ENCODE results near the gene TRIM44.
"Not testable (repeated sequence)": the region's sequence is repeated elsewhere in the genome, so short reads cannot be mapped to it uniquely, and the experiment has no call there.

Gene TRIM44

DNA sequence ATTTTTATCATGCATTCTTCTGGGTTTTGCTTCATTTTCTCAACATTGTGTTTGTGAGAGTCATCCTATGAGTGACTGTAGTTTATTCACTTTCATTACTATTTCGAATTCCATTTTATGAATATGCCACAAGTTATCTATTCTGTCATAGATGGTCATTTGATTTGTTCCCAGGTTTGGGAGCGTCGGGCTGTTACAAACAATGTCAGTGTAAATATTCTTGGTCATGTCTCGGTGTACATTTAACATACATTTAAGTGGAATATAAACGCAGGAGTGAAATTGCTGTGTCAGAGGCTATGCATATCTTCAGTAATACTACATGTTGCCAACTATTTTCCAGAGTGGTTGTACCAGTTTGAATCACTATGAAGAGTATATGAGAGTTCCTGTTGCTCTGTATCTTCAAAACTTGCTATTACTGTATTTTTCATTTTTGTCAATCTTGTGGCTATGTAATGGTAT is 2.4 kb downstream of the TRIM44 start:
- intact Hi-C loops (cut with DNase I), result loop anchor here (5.0 kb wide), 1 partner anchor 157 kb away; no protein-coding TSS in a partner anchor
- DNase-seq, result no peak

DNA sequence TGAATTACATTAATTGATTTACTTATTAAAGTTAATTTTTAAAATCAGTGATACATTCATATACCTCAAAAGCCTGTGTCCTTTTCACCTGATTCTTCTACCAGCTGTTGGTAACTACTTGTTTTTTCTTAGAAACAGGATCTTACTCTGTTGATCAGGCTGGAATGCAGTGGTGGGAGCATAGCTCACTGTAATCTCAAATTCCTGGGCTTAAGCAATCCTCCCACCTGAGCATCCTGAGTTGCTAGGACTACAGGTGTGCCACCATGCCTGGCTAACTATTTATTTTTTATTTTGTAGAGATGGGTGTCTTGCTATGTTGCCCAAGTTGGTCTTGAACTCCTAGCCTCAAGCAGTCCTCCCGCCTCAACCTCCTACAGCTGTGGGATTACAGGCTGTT is 4.7 kb downstream of the TRIM44 start:
- no peak for DNase-seq
- intact Hi-C loops (cut with DNase I), result no loop called here

DNA sequence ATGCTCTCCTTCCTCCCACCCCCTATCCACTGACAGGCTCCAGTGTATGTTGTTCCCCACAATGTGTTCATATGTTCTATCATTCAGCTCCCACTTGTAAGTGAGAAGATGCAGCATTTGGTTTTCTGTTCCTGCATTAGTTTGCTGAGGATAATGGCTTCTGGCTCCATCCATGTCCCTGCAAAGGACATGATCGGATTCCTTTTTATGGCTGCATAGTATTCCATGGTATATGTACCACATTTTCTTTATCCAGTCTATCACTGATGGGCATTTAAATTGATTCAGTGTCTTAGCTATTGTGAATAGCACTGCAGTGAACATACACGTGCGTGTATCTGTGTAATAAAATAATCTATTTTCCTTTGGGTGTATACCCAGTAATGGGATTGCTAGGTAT is 5.8 kb downstream of the TRIM44 start:
- intact Hi-C loops (cut with DNase I); DNase-seq: not testable (repeated sequence)

- no peak for DNase-seq
- intact Hi-C loops (cut with DNase I), result no loop called here
These were observed 9.0 kb downstream of the TRIM44 start for GRCh38 chr11:35671396-35672127.

GRCh38 chr11:35672608-35673007 is 10.0 kb downstream of the TRIM44 start:
- intact Hi-C loops (cut with DNase I), result no loop called here
- no peak for DNase-seq

DNA sequence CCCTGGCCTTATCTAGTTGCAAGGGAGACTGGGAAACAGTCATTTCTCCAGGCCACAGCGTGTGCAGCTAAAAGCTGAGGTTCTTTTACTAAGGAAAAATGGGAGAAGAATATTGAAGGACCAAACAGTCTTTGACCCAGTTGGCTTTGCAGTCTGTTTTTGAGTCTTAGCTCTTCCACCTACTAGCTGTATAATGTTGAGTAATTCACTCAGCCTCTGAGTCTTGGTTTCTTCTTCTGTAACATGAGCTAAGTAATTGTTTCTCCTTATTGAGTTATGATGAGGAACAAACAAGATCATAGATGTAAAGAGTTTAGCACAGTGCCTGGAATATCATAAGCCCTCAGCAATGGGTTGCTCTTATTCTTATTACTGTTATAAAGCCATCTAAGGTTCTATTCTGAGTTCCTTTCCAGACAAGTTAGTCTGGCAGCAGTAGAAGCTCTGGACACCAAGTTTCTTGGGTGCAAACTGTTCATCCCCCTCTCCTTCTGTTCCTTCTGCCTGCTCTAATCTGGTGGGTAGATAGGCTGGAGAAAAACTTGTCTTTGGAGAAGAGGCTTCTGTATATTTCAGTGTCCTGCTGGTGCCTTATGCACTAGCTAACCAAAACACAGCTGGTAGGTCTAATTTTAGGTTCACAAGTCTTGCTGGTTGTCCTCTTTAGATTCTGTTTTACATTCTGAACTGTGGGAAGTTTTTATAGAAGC is 13.5 kb downstream of the TRIM44 start:
- intact Hi-C loops (cut with DNase I), result no loop called here
- DNase-seq, result peak in 1 of 10 donors; percentile 10

GRCh38 chr11:35676611-35676965 is 14.0 kb downstream of the TRIM44 start:
- intact Hi-C loops (cut with DNase I), result no loop called here
- no peak for DNase-seq

- DNase-seq, result no peak
- intact Hi-C loops (cut with DNase I), result no loop called here
These were observed 15.3 kb downstream of the TRIM44 start for GRCh38 chr11:35677904-35678303.

- DNase-seq, result peak in 1 of 10 donors; percentile 75
- intact Hi-C loops (cut with DNase I), result no loop called here
These were observed 15.9 kb downstream of the TRIM44 start for GRCh38 chr11:35678471-35678870.

DNA sequence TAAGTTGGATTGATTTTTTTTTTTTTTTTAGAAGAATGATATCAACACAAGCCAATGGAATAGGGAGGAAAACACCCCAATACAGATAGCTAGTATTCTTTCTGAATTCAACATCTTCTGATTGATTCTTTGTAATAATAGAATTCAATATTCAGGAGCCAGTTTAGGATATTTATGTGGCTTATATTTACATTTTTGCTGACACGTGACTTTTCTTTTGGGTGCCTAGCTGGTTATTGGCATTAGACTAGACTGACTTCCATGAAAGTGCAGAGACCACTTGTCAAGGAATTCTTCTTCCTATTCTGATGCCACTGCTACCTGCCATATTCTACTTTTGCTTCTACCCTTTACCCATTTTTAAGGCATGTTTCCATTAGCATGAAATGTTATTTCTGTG is 16.4 kb downstream of the TRIM44 start:
- no peak for DNase-seq
- intact Hi-C loops (cut with DNase I), result no loop called here

GRCh38 chr11:35680506-35680905 is 17.9 kb downstream of the TRIM44 start:
- intact Hi-C loops (cut with DNase I), result loop anchor here (10.0 kb wide), 1 partner anchor 64 kb away; no protein-coding TSS in a partner anchor
- DNase-seq, result no peak

- intact Hi-C loops (cut with DNase I), result loop anchor here (10.0 kb wide), 1 partner anchor 64 kb away; no protein-coding TSS in a partner anchor
- DNase-seq, result no peak
These were observed 18.7 kb downstream of the TRIM44 start for GRCh38 chr11:35681163-35681767.

- intact Hi-C loops (cut with DNase I), result loop anchor here (10.0 kb wide), 1 partner anchor 62 kb away; no protein-coding TSS in a partner anchor
- peak in 7 of 10 donors; percentile 22 to 86 (median 51) for DNase-seq
These were observed 19.9 kb downstream of the TRIM44 start for GRCh38 chr11:35682230-35683173.

GRCh38 chr11:35683728-35684339 is 21.3 kb downstream of the TRIM44 start:
- intact Hi-C loops (cut with DNase I), result loop anchor here (10.0 kb wide), 1 partner anchor 61 kb away; no protein-coding TSS in a partner anchor
- no peak for DNase-seq

DNA sequence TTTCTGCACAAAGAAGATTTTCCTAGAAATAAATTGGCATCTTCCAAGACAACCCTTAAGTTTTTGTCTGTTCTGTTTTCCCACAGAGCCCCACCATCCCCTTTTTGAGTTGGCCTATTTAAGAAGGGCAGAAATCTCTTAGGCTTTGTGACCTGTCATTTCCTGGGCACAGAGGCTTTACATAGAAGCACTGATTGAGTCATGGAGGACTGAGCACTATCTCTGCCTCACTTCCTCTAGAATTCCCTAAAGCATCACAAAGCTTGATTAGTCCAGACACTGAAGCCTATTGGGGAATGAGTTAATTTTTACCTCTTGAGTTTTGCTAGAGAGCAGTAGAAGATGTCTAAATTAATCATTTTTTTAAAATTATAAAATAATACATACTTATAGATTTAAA is 25.4 kb downstream of the TRIM44 start:
- intact Hi-C loops (cut with DNase I), result loop anchor here (10.0 kb wide), 1 partner anchor 57 kb away; no protein-coding TSS in a partner anchor
- DNase-seq, result no peak

DNA sequence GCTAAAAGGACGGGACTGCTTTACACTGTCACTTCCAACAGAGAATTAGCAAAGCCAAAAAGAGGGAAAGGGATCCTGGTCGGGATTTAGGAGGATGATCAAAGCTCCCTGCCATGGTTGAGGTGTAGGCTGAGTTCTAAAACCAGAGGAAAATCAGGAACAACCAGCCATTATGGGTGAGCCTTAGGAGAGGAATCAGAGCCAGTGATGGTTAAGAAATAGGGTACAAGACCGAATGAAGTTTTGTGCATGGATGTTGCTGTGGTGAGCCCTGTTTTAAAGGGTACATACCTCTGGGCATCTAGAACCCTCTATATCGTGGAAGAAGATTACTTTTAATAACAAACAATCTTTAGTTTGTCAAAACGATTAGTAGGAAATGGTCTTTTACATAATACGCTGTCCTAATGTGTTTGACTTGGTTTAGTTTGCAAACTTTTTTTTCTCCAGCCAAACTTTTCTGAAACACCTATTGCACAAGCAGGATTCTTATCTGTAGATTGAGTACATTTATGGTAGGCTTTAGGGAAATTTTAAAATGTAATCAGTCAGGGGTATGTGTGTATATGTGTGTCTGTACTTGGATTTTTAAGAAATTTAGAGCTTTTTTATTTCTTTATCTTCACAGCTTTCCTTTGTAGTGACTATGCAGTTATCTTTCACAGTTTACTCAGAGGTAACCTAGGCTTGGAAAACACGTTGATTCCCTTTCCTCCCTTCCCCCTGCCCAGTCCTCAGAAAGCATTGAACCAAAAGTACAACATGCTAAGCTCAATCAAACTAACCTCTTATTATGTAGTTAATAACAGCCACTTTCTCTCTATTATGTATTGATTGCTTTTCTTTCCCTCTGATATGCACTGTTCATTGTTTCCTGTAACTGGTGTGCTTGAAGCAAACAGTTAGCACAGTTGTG is 26.8 kb downstream of the TRIM44 start:
- intact Hi-C loops (cut with DNase I), result loop anchor here (10.0 kb wide), 1 partner anchor 55 kb away; no protein-coding TSS in a partner anchor
- no peak for DNase-seq

- intact Hi-C loops (cut with DNase I), result no loop called here
- DNase-seq, result no peak
These were observed 39.6 kb downstream of the TRIM44 start for GRCh38 chr11:35702126-35702525.

DNA sequence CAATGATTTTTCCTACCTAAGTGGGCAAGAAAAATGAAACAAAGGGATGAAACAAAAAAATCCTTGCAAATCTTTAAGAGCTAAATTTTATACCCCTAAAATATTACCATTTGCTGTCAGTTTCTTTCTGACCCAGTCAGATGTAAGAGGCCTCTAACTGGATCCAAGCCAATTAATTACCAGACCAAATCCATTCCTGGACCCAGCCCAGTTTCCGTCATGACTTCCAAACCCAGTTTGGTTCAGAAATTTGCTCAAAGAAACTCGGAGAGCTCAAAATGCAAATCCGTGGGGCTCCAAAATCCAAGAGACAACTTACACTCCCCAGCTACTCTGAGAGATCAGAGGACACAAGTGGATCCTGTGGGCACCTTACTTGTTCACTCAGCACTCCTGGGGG is 46.8 kb downstream of the TRIM44 start:
- intact Hi-C loops (cut with DNase I), result no loop called here
- DNase-seq, result no peak

Data from posterior cingulate gyrus (tissue), 11 donors.